Peyer's patch (tissue), 4 donors: ENCODE data around the gene TMEM92. TPM values are rescaled to one million over a fixed set of nuclear protein-coding genes. Genes with fewer than 3 reads are reported as not detected.

Source experiments
- DNase-seq, 3 donors: peaks; one replicate each; pipeline ENCODE4 v3.0.0-alpha.2; 2017 to 2019
- H3K27ac ChIP-seq, 4 donors: fragments of 200-600 bp; sonication (generic); one replicate each; pipeline ENCODE4 v1.5.1; 2016 to 2019
- H3K27me3 ChIP-seq, 2 donors: fragments of 200-600 bp; sonication (generic); one replicate each; pipeline ENCODE4 v1.5.1; 2019
- H3K36me3 ChIP-seq, 3 donors: fragments of 200-600 bp; sonication (generic); one replicate each; pipeline ENCODE4 v1.5.1; 2016 to 2019
- H3K4me1 ChIP-seq, 4 donors: fragments of 200-600 bp; sonication (generic); one replicate each; pipeline ENCODE4 v1.5.1; 2016 to 2019
- H3K4me3 ChIP-seq, 4 donors: fragments of 200-600 bp; sonication (generic); 1 replicate in 3 of 4; 2 replicates in 1 of 4; pipeline ENCODE4 v1.5.1; 2016 to 2019; ENCODE audit warnings: mild to moderate bottlenecking in 1 of 4
- H3K9me3 ChIP-seq, 4 donors: fragments of 200-600 bp; sonication (generic); one replicate each; pipeline ENCODE4 v1.5.1; 2016 to 2019; ENCODE audit warnings: mild to moderate bottlenecking in 1 of 4
- CTCF ChIP-seq, 6 experiments: fragments of 450-650 bp in 4 of 6; fragments of 200-600 bp in 2 of 6; sonication (generic) in 1 of 6; IDR thresholded peaks; one replicate each; pipeline ENCODE4 v1.5.1; 2017 to 2019; ENCODE audit warnings: antibody characterized with exemption in 6 of 6, mild to moderate bottlenecking in 3 of 6, moderate library complexity in 1 of 6
- POLR2A ChIP-seq, 2 donors: fragments of 450-650 bp; IDR thresholded peaks; one replicate each; pipeline ENCODE4 v1.5.1; 2017; ENCODE audit warnings: antibody characterized with exemption in 2 of 2, mild to moderate bottlenecking in 2 of 2, moderate library complexity in 2 of 2
- small RNA-seq, 2 donors: library from RNA; depleted of rRNA; stranded (forward); fragments of <200 nt; gene quantifications; one replicate each; pipeline ENCODE3, GENCODE V24; 2016
- total RNA-seq, 4 donors: library from RNA; depleted of rRNA; stranded (reverse); fragments of >200 nt; gene quantifications; one replicate each; pipeline ENCODE4 v1.1.0, GENCODE V29; 2016

The TMEM92 gene
- total RNA-seq, 4 donors from 2014 or later: 0.83 to 86.0 (median 50.6) TPM

- Histone ChIP-seq H3K27ac (no peak overlapping the region), H3K4me3 (no peak overlapping the region), H3K36me3 (no peaks in the 10 kb centered on the region), H3K27me3 (no peaks in the 10 kb centered on the region), H3K9me3 (no peaks in the 10 kb centered on the region), H3K4me1 (no peaks in the 10 kb centered on the region)
- no peak for TF ChIP-seq POLR2A (IDR thresholded peaks at IDR 0.05)
- TF ChIP-seq CTCF (IDR thresholded peaks at IDR 0.05): no peak
- no peak for DNase-seq
Measured at GRCh38 chr17:50326831-50327364, 52.6 kb downstream of the TMEM92 start.

GRCh38 chr17:50328363-50329325 lies 54.4 kb downstream of the TMEM92 start:
- H3K27ac ChIP-seq: no peak overlapping the region
- H3K27me3 ChIP-seq: no peaks in the 10 kb centered on the region
- TF ChIP-seq POLR2A (IDR thresholded peaks at IDR 0.05) (no peak), CTCF (IDR thresholded peaks at IDR 0.05) (no peak)
- DNase-seq: no peak
- H3K4me3 ChIP-seq: no peak overlapping the region
- H3K36me3 ChIP-seq: no peaks in the 10 kb centered on the region
- no peaks in the 10 kb centered on the region for H3K9me3 ChIP-seq
- no peaks in the 10 kb centered on the region for H3K4me1 ChIP-seq

- Histone ChIP-seq H3K27me3 (no peaks in the 10 kb centered on the region), H3K4me1 (no peaks in the 10 kb centered on the region), H3K9me3 (no peaks in the 10 kb centered on the region), H3K27ac (no peak overlapping the region), H3K36me3 (no peaks in the 10 kb centered on the region), H3K4me3 (no peak overlapping the region)
- TF ChIP-seq CTCF (IDR thresholded peaks at IDR 0.05) (no peak), POLR2A (IDR thresholded peaks at IDR 0.05) (no peak)
- no peak for DNase-seq
Measured at GRCh38 chr17:50329716-50330115, 55.5 kb downstream of the TMEM92 start.

GRCh38 chr17:50330151-50330775 lies 56.0 kb downstream of the TMEM92 start:
- Histone ChIP-seq H3K4me3 (no peak overlapping the region), H3K27ac (no peak overlapping the region), H3K9me3 (no peaks in the 10 kb centered on the region), H3K36me3 (no peaks in the 10 kb centered on the region), H3K4me1 (no peaks in the 10 kb centered on the region), H3K27me3 (no peaks in the 10 kb centered on the region)
- no peak for DNase-seq
- no peak for TF ChIP-seq POLR2A (IDR thresholded peaks at IDR 0.05)
- no peak for TF ChIP-seq CTCF (IDR thresholded peaks at IDR 0.05)

Small RNA genes lying within 50 kb of the gene (small RNA-seq; reads per million reads assigned to genes)
- 0 reads per million in 2 donors for gene SUMO2P7

Other genes with a start within 250 kb of the TMEM92 start
- gene ITGA3, start 218.4 kb upstream of the TMEM92 start, total RNA-seq: 100 to 1,000 TPM in 3 of 4 donors, 10 to 100 TPM in 1; 71.0 to 285 (median 247) TPM
- gene PDK2, start 179.1 kb upstream of the TMEM92 start, total RNA-seq: 100 to 1,000 TPM in 3 of 4 donors, 10 to 100 TPM in 1; 23.1 to 283 (median 164) TPM
- gene SAMD14, start 144.3 kb upstream of the TMEM92 start, total RNA-seq: 1 to 10 TPM in 2 of 4 donors, under 1 TPM in 2; 0.53 to 2.5 (median 1.0) TPM
- 10 to 100 TPM; 18.0 to 40.4 (median 32.9) TPM for gene PPP1R9B, start 123.8 kb upstream of the TMEM92 start, total RNA-seq
- gene SGCA, start 108.5 kb upstream of the TMEM92 start, total RNA-seq: 1 to 10 TPM in 3 of 4 donors, not detected in 1; 2.9 to 3.5 (median 3.5) TPM
- 100 to 1,000 TPM in 1 of 4 donors, 10 to 100 TPM in 3; 11.3 to 287 (median 31.9) TPM for gene COL1A1, start 72.8 kb upstream of the TMEM92 start, total RNA-seq
- gene XYLT2, start 71.7 kb downstream of the TMEM92 start, total RNA-seq: 10 to 100 TPM; 17.7 to 41.3 (median 27.1) TPM
- gene MRPL27, start 98.7 kb downstream of the TMEM92 start, total RNA-seq: 10 to 100 TPM; 14.0 to 72.8 (median 64.4) TPM
- gene EME1, start 98.8 kb downstream of the TMEM92 start, total RNA-seq: 10 to 100 TPM in 1 of 4 donors, 1 to 10 TPM in 2, under 1 TPM in 1; 0.53 to 23.1 (median 1.9) TPM
- 10 to 100 TPM; 57.0 to 89.1 (median 73.2) TPM for gene LRRC59, start 123.1 kb downstream of the TMEM92 start, total RNA-seq
- gene ACSF2, start 151.8 kb downstream of the TMEM92 start, total RNA-seq: 100 to 1,000 TPM; 143 to 278 (median 189) TPM
- 10 to 100 TPM in 2 of 4 donors, 1 to 10 TPM in 2; 7.4 to 24.6 (median 14.7) TPM for gene CHAD, start 194.4 kb downstream of the TMEM92 start, total RNA-seq
- gene RSAD1, start 204.4 kb downstream of the TMEM92 start, total RNA-seq: 10 to 100 TPM; 24.3 to 53.4 (median 39.5) TPM
- gene MYCBPAP, start 234.0 kb downstream of the TMEM92 start, total RNA-seq: 1 to 10 TPM in 1 of 4 donors, under 1 TPM in 1, not detected in 2; 0.53 to 1.1 TPM